Panc1 (cell line): ENCODE results near the gene BORCS8. TPM values are rescaled to one million over a fixed set of nuclear protein-coding genes. Genes with fewer than 3 reads are reported as not detected.
A peak's percentile ranks its signal among the peaks of the same experiment; 100 is the strongest.

Source experiments
- ATAC-seq: fragments of 200-7000 bp; cut with Tn5 transposase; 2 replicates; pipeline ENCODE4 v1.9.1; 2020; ENCODE audit warnings: mild to moderate bottlenecking, moderate library complexity
- BruUV-seq: library from RNA; stranded (reverse); fragments of 400-500 nt; replicated peaks from 2 replicates; lab custom pipeline; 2021; lab: Mats Ljungman, UMichigan
- CTCF ChIA-PET: fragments of 300-600 bp; sonication (Branson Sonifier 250); formaldehyde crosslinking; loops from one replicate; lab custom pipeline; 2022; ENCODE audit warnings: antibody characterized with exemption; lab: Charles Lee
- POLR2A ChIA-PET: fragments of 300-600 bp; sonication (Branson Sonifier 250); formaldehyde crosslinking; loops from one replicate; lab custom pipeline; 2022; ENCODE audit warnings: antibody characterized with exemption; lab: Charles Lee
- DNase-seq: peaks from one replicate; pipeline ENCODE4 v3.0.0-alpha.2; 2010; ENCODE audit warnings: low read depth, low spot score
- H3K27ac ChIP-seq: 2 replicates; pipeline ENCODE4 v1.5.1; 2011; ENCODE audit warnings: mild to moderate bottlenecking, low read length, inconsistent platforms
- H3K27me3 ChIP-seq: fragments of 200-500 bp; sonication (Bioruptor generic); 2 replicates; pipeline ENCODE4 v1.6.0; 2014; ENCODE audit warnings: low read length, inconsistent platforms; ENCODE audit not compliant: control insufficient read depth, insufficient read depth
- H3K36me3 ChIP-seq: fragments of 200-500 bp; sonication (Bioruptor generic); 2 replicates; pipeline ENCODE4 v1.5.1; 2014; ENCODE audit warnings: inconsistent platforms, mild to moderate bottlenecking, low read length, moderate library complexity; ENCODE audit not compliant: control insufficient read depth, insufficient read depth
- H3K4me1 ChIP-seq: 2 replicates; pipeline ENCODE4 v1.5.1; 2011; ENCODE audit warnings: inconsistent platforms, mild to moderate bottlenecking, low read length, moderate library complexity; ENCODE audit not compliant: control insufficient read depth, insufficient read depth
- H3K4me3 ChIP-seq, 2 experiments: 2 replicates each; pipeline ENCODE4 v1.5.1; 2011 to 2012; ENCODE audit warnings: low read depth in 2 of 2, low read length in 2 of 2, mild to moderate bottlenecking in 2 of 2, inconsistent platforms in 1 of 2, moderate library complexity in 1 of 2
- H3K9me3 ChIP-seq: fragments of 200-500 bp; sonication (Bioruptor generic); 2 replicates; pipeline ENCODE4 v1.5.1; 2014; ENCODE audit warnings: low read depth, mild to moderate bottlenecking, inconsistent platforms, low read length, moderate library complexity; ENCODE audit not compliant: control insufficient read depth, insufficient read depth
- CTCF ChIP-seq: fragments of 450-650 bp; IDR thresholded peaks from 2 replicates; pipeline ENCODE4 v1.5.1; 2017; ENCODE audit warnings: mild to moderate bottlenecking
- POLR2AphosphoS5 ChIP-seq: IDR thresholded peaks from 2 replicates; pipeline ENCODE4 v1.6.1; 2012; ENCODE audit warnings: mild to moderate bottlenecking, low read depth, low read length, moderate library complexity
- SIN3A ChIP-seq: IDR thresholded peaks from 2 replicates; pipeline ENCODE4 v1.6.1; 2012; ENCODE audit warnings: low read depth, mild to moderate bottlenecking, low read length, moderate library complexity, borderline replicate concordance; ENCODE audit not compliant: insufficient read depth
- TCF7L2 ChIP-seq: IDR thresholded peaks from 2 replicates; pipeline ENCODE4 v1.6.1; 2011; ENCODE audit warnings: mild to moderate bottlenecking, low read depth, low read length, inconsistent platforms
- in situ Hi-C: cut with HindIII; loops from 2 replicates; pipeline ENCODE4 v1.10.0; 2016; ENCODE audit warnings: low sequenced_read_pairs, low pct_unique_long_range_greater_than_20kb
- intact Hi-C: fragments of 100-400 bp; cut with micrococcal nuclease; formaldehyde crosslinking; loops from one replicate; pipeline ENCODE4 v1.10.0; 2022; ENCODE audit not compliant: unreplicated experiment
- total RNA-seq: library from RNA; stranded (reverse); gene quantifications from one replicate; pipeline ENCODE4 v1.2.1, GENCODE V29; 2021; ENCODE audit not compliant: unreplicated experiment
- TF ChIP-seq, protein P1 (sequence below), 2 experiments: IDR thresholded peaks; 2 replicates each; pipeline ENCODE4 v1.6.1; 2011 to 2012; ENCODE audit warnings: low read depth in 2 of 2, control low read depth in 1 of 2, low read length in 1 of 2, mild to moderate bottlenecking in 1 of 2, moderate library complexity in 1 of 2; ENCODE audit not compliant: insufficient read depth in 1 of 2

Gene BORCS8
- total RNA-seq, 1 experiment from 2014 or later, result 37.8 TPM

DNA sequence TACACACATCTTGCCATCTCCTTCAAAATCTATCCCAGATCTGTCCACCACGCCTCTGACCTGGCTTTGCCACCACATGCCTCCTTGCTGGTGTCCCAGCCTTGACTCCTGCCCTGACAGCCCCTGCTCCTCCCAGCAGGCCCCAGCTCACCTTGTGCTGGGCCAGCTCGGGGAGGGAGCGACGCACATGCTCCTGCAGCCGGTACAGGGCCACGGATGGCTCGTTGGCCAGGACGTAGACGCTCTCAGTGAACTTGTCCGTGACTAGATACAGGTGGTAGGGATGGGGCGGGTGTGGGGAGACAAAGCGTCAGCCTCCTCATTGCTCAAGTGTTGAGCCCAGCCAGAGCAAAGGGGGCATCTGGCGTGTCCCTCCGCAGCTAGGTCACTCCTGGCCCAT, 5.2 kb downstream of the BORCS8 start:
- no TSS peak for BruUV-seq
- no peak for TF ChIP-seq POLR2AphosphoS5
- TF ChIP-seq TCF7L2, result no peak
- TF ChIP-seq SIN3A, result no peak
- TF ChIP-seq CTCF, result no peak
- TF ChIP-seq, protein P1, sequence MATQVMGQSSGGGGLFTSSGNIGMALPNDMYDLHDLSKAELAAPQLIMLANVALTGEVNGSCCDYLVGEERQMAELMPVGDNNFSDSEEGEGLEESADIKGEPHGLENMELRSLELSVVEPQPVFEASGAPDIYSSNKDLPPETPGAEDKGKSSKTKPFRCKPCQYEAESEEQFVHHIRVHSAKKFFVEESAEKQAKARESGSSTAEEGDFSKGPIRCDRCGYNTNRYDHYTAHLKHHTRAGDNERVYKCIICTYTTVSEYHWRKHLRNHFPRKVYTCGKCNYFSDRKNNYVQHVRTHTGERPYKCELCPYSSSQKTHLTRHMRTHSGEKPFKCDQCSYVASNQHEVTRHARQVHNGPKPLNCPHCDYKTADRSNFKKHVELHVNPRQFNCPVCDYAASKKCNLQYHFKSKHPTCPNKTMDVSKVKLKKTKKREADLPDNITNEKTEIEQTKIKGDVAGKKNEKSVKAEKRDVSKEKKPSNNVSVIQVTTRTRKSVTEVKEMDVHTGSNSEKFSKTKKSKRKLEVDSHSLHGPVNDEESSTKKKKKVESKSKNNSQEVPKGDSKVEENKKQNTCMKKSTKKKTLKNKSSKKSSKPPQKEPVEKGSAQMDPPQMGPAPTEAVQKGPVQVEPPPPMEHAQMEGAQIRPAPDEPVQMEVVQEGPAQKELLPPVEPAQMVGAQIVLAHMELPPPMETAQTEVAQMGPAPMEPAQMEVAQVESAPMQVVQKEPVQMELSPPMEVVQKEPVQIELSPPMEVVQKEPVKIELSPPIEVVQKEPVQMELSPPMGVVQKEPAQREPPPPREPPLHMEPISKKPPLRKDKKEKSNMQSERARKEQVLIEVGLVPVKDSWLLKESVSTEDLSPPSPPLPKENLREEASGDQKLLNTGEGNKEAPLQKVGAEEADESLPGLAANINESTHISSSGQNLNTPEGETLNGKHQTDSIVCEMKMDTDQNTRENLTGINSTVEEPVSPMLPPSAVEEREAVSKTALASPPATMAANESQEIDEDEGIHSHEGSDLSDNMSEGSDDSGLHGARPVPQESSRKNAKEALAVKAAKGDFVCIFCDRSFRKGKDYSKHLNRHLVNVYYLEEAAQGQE (IDR thresholded peaks at IDR 0.05; ENCODE audit: insufficient read depth in 1 of 2, low read depth in 2 of 2, low read length in 1 of 2), result no peak
- in situ Hi-C loops (no loop called here), intact Hi-C loops (no loop called here)
- no peak overlapping the region for H3K4me3 ChIP-seq
- DNase-seq (no peak), ATAC-seq (no peak)
- no peaks in the 10 kb centered on the region for H3K27me3 ChIP-seq
- ChIA-PET POLR2A (no interaction called here), CTCF (no interaction called here)
- no peak overlapping the region for H3K27ac ChIP-seq
- H3K36me3 ChIP-seq, result no peaks in the 10 kb centered on the region; the same call in 1 of the 2 replicates
- no peaks in the 10 kb centered on the region for H3K4me1 ChIP-seq
- no peaks in the 10 kb centered on the region for H3K9me3 ChIP-seq

GRCh38 chr19:19185853-19186740, 5.9 kb downstream of the BORCS8 start:
- ChIA-PET CTCF (no interaction called here), POLR2A (no interaction called here)
- intact Hi-C loops, result no loop called here
- H3K27ac ChIP-seq, result no peak overlapping the region
- H3K4me1 ChIP-seq, result no peaks in the 10 kb centered on the region
- BruUV-seq, result no TSS peak
- no peak overlapping the region for H3K4me3 ChIP-seq
- no peaks in the 10 kb centered on the region for H3K27me3 ChIP-seq
- in situ Hi-C loops, result no loop called here
- no peaks in the 10 kb centered on the region for H3K9me3 ChIP-seq
- TF ChIP-seq CTCF, result peak; percentile 83; the same call in 1 of the 2 replicates
- TF ChIP-seq SIN3A, result no peak
- ATAC-seq (peak; percentile 91; the same call in 1 of the 2 replicates), DNase-seq (no peak)
- no peaks in the 10 kb centered on the region; the same call in 1 of the 2 replicates for H3K36me3 ChIP-seq
